HG03521 (cell line): ENCODE data around the gene SLC10A3.
A peak's percentile ranks its signal among the peaks of the same experiment; 100 is the strongest.

ENCODE experiments used
- ATAC-seq: cut with Tn5 transposase; IDR thresholded peaks from one replicate; pipeline ENCODE4 v1.9.1; 2021; ENCODE audit warnings: mild to moderate bottlenecking, moderate library complexity; ENCODE audit not compliant: unreplicated experiment

Gene SLC10A3

DNA sequence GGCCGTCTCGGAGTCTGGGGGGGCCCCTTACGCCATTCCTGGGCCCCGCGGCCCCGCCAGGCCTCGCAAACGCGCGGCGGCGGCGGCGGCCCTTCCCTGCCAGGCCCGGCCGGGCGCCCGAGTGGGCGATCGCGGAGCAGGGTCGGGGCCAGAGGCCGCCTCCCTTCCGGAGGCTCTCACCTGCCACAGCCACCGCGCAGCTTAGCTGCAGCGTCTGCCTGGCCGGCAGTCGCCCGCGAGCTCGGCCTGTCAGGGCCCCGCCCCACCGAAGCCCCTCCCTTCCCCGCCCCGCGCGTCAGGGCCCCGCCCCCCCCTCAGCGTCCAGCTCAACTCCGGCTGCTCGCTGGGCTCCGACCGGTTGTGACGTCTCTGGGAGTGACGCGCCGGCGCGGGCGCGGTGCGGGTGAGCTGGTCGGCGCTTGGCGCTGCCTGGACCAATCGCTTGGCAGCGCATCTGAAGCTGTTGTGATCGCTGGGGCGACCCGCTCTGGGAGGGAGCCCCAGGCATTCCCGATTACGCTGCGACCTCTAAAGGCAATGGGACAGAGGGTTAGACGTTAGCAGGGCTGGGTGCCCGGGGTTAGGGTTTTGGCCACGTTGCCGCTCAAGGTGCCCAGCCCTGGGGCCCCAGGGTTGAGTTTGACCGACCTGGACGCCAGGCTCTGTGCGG, at the start of gene SLC10A3:
Gene SLC10A3, minus strand, starts transcription at position 216 of the 670 bp plus-strand sequence. CDS start 1,689 bp downstream, outside the sequence.
- ATAC-seq = peak; percentile 77

DNA sequence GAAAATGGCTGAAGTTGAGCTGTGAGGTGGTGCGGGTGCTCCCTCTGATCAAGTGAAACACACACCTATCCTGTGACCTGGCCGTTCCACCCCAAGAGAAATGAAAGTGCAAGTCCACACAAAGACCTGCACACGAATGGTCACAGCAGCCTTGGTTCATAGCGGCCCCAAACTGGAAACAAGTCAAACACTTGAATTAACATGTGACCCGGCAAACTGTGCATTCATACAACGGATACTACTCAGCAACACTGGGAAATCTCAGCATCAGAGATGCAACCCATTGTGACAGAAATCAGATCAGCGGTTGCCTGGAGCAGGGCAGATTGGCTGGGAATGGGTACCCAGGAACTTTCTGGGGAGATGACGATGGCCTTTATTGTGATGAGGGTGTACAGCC, 48.6 kb upstream of the SLC10A3 start:
- no peak for ATAC-seq

- ATAC-seq = no peak
Observed at GRCh38 chrX:154535892-154536291, 45.5 kb upstream of the SLC10A3 start.

DNA sequence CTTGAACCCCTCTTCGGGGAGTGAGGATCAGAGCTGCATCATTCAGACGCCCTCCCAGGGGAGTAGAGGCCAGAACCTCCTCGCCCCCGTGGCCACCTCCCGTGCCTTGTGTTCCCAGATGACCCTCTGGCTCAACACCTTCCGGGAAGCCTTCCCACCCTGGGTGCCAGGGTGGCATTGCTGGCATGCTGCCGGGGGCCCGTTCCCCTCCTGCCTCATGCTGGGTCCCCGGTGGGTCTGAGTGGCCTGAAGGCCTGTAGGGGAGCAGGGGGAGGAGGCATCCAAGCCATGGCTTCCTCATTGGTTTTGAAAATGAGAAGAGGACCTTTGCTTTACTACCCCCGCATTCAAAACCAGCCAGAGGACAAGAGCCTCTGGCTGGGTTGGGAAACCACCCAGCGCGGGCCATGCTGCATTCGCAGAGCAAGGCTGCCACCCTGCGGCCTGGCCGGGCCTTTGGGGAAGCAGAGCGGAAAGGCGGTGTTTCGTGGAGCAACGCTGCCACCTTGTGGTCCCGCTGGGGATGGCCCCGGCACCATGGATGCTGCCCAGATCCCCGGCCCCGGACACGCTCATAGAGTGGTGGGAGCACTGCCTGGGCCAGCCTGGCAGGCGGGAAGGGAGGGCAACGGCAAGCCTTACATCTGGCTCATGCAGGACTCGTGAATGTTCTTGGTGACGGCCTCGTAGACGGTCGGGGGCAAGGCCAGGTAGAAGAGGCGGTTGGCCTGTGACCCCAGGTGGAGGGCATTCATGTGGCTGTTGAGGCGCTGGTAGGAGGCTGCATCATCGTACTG, 44.3 kb upstream of the SLC10A3 start:
- peak; percentile 83 for ATAC-seq

DNA sequence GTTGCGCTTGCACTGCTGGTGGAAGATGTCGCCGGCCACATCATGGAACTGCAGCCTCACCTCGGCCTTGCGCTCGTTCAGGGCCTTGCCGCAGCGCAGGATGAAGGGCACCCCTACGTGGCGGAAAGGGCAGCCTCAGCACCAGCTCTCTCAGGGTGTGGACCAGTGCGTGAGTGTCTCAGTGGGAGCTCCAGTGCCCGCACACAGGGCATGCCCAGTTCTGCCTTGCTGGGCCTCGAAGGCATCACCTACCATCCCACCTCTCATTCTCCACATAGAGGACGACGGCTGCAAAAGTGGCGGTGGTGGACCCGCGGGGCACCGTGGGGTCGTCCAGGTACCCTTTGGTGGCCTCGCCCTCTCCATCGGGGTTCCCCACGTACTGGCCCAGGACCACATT, 42.3 kb upstream of the SLC10A3 start:
- ATAC-seq = no peak

DNA sequence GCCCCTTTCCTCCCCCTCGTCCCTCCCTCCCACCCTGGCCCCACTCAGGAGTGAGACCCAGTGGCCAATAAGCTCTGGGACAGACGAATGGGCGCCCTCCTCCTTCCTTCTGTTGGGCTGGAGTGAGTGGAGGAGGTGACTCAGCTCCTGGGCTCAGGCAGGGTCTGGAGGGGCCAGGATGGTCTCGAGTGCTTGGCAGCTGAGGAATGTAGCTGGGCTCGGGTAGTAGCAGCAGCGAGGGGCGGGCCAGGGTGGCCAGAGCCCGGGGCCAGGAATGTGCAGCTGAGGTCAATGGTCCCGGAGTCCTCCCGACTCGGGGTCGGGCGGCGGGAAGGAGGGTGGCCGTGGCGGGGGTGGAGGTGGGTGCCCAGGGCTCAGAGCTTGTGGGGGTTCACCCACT, 41.2 kb upstream of the SLC10A3 start:
- ATAC-seq = no peak

GRCh38 chrX:154530286-154530685, 39.9 kb upstream of the SLC10A3 start:
- no peak for ATAC-seq

- no peak for ATAC-seq
Observed at GRCh38 chrX:154529206-154529612, 38.8 kb upstream of the SLC10A3 start.

DNA sequence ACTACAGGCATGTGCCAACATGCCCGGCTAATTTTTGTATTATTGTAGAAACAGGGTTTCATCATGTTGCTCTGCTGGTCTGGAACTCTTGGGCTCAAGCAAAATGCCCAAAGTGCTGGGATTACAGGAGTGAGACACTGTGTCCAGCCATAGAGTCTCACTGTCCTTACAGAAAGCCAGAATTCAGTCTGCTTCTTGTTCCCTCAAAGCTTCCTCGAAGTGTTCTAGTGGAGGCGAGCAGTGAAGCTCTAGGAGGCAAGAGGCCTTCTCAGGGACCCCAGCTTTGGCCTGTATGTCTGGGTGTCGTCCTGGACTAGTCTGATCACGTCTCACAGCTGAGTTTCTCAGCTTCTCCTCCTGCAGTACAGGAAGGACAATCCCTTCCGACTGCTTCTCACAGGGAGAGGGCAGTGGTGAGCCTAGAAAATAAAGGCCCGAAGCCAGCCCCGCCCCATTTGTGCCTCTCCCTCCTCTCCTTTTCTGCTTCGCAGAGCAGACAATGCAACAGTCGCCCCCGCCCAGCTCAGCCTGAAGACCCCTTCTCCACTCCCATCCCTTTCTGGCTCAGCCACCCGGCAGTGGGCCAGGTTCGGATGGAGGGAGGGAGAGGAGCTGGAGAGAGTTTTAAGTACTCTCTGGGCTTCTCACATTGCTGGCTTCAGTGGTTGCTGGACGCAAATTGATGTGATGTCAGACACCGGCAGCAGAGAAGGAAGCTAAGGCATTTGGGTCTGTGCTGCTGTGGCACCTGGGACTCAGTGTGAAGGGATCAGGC, 36.7 kb upstream of the SLC10A3 start:
- no peak for ATAC-seq

DNA sequence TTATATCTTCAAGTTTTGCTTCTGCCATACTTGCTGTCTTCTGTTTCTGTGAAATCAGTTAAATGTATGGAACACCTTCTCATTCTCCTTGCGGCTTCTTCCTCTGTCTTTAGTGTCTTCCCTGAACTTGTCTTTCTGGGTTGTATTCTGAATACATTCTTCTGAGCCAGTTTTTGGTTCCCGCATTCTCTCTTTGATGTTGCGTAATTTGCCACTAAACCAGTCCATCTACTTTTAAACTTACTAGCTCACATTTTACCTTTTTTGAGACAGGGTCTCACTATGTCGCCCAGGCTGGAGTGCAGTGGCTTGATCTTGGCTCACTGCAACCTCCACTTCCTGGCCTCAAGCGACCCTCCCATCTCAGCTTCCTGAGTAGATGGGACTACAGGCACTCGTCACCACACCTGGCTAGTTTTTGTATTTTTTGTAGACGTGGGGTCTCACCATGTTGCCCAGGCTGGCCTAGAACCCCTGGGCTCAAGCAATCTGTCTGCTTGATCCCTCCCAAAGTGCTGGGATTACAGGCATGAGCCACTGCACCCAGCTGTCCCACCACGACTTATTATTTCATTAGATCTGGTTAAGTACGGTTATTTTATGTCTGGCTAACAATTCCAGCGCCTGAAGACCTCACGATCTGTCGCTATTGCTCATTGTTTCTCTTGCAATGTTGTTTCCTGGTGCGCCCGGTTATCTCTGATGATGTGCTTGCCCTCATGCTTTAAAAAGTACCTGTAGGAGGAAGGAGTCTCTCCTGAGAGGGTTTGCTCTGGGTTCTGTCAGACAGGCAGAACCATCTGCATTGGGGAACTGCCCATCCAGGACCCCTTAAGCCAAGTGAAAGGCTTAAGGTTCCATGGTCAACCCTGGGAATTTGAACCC, 35.4 kb upstream of the SLC10A3 start:
- ATAC-seq = no peak

- no peak for ATAC-seq
Observed at GRCh38 chrX:154519389-154519788, 29.0 kb upstream of the SLC10A3 start.

DNA sequence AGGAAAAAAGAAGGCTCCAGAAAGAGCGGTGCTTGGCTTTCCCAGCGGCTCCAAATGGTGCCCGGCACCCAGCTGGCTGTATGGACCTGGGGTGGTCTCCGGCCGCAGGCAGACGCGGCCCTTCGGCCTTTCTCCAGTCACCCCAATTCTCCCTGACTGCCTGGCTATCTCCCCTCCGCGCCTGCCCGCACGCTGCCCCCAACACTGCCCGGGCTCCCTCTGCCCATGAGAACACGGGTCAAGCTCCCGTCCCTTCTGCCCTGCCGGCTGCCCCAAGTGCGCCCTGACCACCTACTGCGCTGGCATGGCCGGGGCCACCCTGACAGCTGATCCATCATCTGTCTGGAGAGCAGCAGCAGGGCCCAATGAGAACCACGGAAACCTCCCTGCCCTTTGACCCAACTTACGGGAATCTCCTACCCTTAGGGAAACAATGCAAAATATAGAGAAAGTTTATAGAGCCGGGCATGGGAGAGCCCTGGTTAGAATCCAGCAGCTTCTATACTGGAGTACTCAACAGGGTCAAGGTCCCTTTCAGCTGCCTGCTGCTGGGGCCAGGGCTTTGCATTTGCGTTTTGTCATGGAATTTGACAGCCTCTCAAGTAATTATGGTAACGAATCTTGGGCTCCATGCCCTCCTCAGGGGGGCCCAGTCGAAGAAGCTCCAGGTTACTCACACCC, 26.8 kb upstream of the SLC10A3 start:
- no peak for ATAC-seq

GRCh38 chrX:154516656-154517100, 26.2 kb upstream of the SLC10A3 start:
- no peak for ATAC-seq

- ATAC-seq = peak; percentile 93
Observed at GRCh38 chrX:154515966-154516655, 25.7 kb upstream of the SLC10A3 start, which contains the start of gene FAM3A. FAM3A (minus strand) TSS chrX:154516232; CDS start chrX:154515772, 460 bp downstream.

- no peak for ATAC-seq
Observed at GRCh38 chrX:154515090-154515965, 24.9 kb upstream of the SLC10A3 start.

- no peak for ATAC-seq
Observed at GRCh38 chrX:154513716-154514115, 23.3 kb upstream of the SLC10A3 start.

DNA sequence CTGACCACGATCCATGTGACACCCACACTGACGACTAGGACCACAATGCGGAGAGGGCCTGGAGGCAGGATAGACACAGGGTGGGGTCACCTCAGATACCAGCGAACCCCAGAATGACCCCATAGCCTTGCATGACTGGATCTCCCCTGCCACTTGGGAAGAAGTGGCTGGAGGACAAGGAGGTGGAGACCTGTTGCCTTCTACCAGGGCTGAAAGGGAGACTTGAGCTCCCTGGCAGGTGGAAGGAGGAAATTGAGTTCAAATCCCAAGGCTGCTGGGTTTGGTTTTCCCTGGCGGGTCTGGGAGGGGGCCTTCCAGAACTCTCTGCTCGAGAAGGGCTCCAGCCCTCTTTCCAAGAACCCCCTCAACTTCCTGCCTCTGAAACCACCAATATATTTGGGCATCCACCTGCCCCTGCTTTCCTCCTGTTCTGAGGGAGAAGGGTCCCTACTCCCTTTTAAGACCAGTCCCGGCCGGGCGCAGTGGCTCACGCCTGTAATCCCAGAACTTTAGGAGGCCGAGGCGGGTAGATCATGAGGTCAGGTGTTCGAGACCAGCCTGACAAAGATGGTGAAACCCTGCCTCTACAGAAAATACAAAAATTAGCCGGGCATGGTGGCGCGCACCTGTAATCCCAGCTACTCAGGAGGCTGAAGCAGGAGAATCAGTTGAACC, 22.6 kb upstream of the SLC10A3 start:
- ATAC-seq = no peak

GRCh38 chrX:154511761-154512160, 21.3 kb upstream of the SLC10A3 start:
- ATAC-seq = no peak
